ENCODE data around the gene WRAP53. TPM values are rescaled to one million over a fixed set of nuclear protein-coding genes. Genes with fewer than 3 reads are reported as not detected.

WRAP53 gene
- total and polyA plus RNA-seq, 2 donors from 2014 or later, result 6.5 to 10.8 TPM

DNA sequence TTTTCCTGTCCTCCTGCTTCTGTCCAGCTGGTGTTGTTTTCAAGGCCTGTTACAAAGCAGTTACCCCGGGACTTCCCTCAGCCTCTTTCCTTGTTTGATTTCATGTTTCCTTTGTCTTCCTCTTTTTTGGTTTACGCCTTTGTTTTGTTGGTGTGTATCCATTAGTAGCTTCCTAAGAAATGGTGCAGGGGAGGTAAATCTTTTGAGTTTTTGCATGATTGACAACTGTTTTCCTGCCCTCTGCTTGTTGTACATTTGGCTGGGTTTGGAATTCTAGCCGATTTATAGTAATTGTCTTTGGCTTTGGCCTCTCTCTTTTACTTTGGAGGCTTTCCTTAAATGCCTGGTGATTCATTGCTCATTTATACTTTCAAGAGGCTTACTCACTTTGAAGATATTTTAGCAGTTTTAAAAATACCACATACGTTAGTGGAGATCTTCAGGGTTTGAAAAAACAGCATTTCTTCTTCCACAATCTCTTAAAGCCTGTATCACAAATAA lies 62.1 kb downstream of the WRAP53 start:
- H3K9ac ChIP-seq (ENCODE audit: low read length in 3 of 3), result no peak overlapping the region
- no peaks in the 10 kb centered on the region for H3K27me3 ChIP-seq (ENCODE audit: control insufficient read depth, insufficient read depth, low read length)
- DNase-seq (no peak), FAIRE-seq (no peak)
- H3K36me3 ChIP-seq (ENCODE audit: control insufficient read depth in 2 of 3, insufficient read depth in 3 of 3, low read length in 3 of 3), result no peaks in the 10 kb centered on the region
- H3K4me1 ChIP-seq (ENCODE audit: control insufficient read depth in 2 of 3, insufficient read depth in 2 of 3, low read depth in 1 of 3, low read length in 3 of 3), result no peaks in the 10 kb centered on the region
- no peak overlapping the region for H3K27ac ChIP-seq (ENCODE audit: low read depth in 2 of 2, low read length in 2 of 2)
- no peak overlapping the region for H3K4me3 ChIP-seq (ENCODE audit: low read length in 3 of 3)
- no peaks in the 10 kb centered on the region for H3K9me3 ChIP-seq (ENCODE audit: control insufficient read depth in 2 of 3, insufficient read depth in 1 of 3, low read length in 3 of 3)
- TF ChIP-seq, protein P1, sequence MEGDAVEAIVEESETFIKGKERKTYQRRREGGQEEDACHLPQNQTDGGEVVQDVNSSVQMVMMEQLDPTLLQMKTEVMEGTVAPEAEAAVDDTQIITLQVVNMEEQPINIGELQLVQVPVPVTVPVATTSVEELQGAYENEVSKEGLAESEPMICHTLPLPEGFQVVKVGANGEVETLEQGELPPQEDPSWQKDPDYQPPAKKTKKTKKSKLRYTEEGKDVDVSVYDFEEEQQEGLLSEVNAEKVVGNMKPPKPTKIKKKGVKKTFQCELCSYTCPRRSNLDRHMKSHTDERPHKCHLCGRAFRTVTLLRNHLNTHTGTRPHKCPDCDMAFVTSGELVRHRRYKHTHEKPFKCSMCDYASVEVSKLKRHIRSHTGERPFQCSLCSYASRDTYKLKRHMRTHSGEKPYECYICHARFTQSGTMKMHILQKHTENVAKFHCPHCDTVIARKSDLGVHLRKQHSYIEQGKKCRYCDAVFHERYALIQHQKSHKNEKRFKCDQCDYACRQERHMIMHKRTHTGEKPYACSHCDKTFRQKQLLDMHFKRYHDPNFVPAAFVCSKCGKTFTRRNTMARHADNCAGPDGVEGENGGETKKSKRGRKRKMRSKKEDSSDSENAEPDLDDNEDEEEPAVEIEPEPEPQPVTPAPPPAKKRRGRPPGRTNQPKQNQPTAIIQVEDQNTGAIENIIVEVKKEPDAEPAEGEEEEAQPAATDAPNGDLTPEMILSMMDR (IDR thresholded peaks at IDR 0.05; ENCODE audit: borderline replicate concordance, extremely low read depth, insufficient read depth), result no peak
- intact Hi-C loops (cut with DNase I), result no loop called here

Other genes with a start within 250 kb of the WRAP53 start
- 1.4 TPM for gene FGF11, start 249.0 kb upstream of the WRAP53 start, total RNA-seq
- 7.7 TPM for gene FGF11, start 249.0 kb upstream of the WRAP53 start, polyA plus RNA-seq (ENCODE audit: insufficient read depth, low read depth, low replicate concordance)
- 11.9 TPM for gene CHRNB1, start 243.4 kb upstream of the WRAP53 start, total RNA-seq
- gene CHRNB1, start 243.4 kb upstream of the WRAP53 start, polyA plus RNA-seq (ENCODE audit: insufficient read depth, low read depth, low replicate concordance), result 19.3 TPM
- gene ZBTB4, start 208.8 kb upstream of the WRAP53 start, total RNA-seq, result 64.8 TPM
- gene ZBTB4, start 208.8 kb upstream of the WRAP53 start, polyA plus RNA-seq (ENCODE audit: insufficient read depth, low read depth, low replicate concordance), result 23.2 TPM
- not detected for gene SLC35G6, start 207.0 kb upstream of the WRAP53 start, total RNA-seq
- not detected for gene SLC35G6, start 207.0 kb upstream of the WRAP53 start, polyA plus RNA-seq (ENCODE audit: insufficient read depth, low read depth, low replicate concordance)
- 133 TPM for gene POLR2A, start 204.1 kb upstream of the WRAP53 start, total RNA-seq
- 18.6 TPM for gene POLR2A, start 204.1 kb upstream of the WRAP53 start, polyA plus RNA-seq (ENCODE audit: insufficient read depth, low read depth, low replicate concordance)
- gene TNFSF12, start 139.4 kb upstream of the WRAP53 start, total RNA-seq, result 48.0 TPM
- 61.8 TPM for gene TNFSF12, start 139.4 kb upstream of the WRAP53 start, polyA plus RNA-seq (ENCODE audit: insufficient read depth, low read depth, low replicate concordance)
- 99.2 TPM for gene TNFSF13, start 129.7 kb upstream of the WRAP53 start, total RNA-seq
- 68.6 TPM for gene TNFSF13, start 129.7 kb upstream of the WRAP53 start, polyA plus RNA-seq (ENCODE audit: insufficient read depth, low read depth, low replicate concordance)
- gene SENP3, start 126.6 kb upstream of the WRAP53 start, total RNA-seq, result 43.5 TPM
- 50.3 TPM for gene SENP3, start 126.6 kb upstream of the WRAP53 start, polyA plus RNA-seq (ENCODE audit: insufficient read depth, low read depth, low replicate concordance)
- 92.6 TPM for gene CD68, start 108.8 kb upstream of the WRAP53 start, total RNA-seq
- 38.3 TPM for gene CD68, start 108.8 kb upstream of the WRAP53 start, polyA plus RNA-seq (ENCODE audit: insufficient read depth, low read depth, low replicate concordance)
- gene MPDU1, start 104.6 kb upstream of the WRAP53 start, total RNA-seq, result 54.2 TPM
- 145 TPM for gene MPDU1, start 104.6 kb upstream of the WRAP53 start, polyA plus RNA-seq (ENCODE audit: insufficient read depth, low read depth, low replicate concordance)
- gene SOX15, start 98.4 kb upstream of the WRAP53 start, total RNA-seq, result 0.88 TPM
- gene SOX15, start 98.4 kb upstream of the WRAP53 start, polyA plus RNA-seq (ENCODE audit: insufficient read depth, low read depth, low replicate concordance), result 0.80 TPM
- gene FXR2, start 73.6 kb upstream of the WRAP53 start, total RNA-seq, result 29.3 TPM
- 59.2 TPM for gene FXR2, start 73.6 kb upstream of the WRAP53 start, polyA plus RNA-seq (ENCODE audit: insufficient read depth, low read depth, low replicate concordance)
- gene SAT2, start 60.7 kb upstream of the WRAP53 start, total RNA-seq, result 74.7 TPM
- 430 TPM for gene SAT2, start 60.7 kb upstream of the WRAP53 start, polyA plus RNA-seq (ENCODE audit: insufficient read depth, low read depth, low replicate concordance)
- 0.57 TPM for gene SHBG, start 58.3 kb upstream of the WRAP53 start, total RNA-seq
- gene SHBG, start 58.3 kb upstream of the WRAP53 start, polyA plus RNA-seq (ENCODE audit: insufficient read depth, low read depth, low replicate concordance), result 4.6 TPM
- gene ATP1B2, start 37.6 kb upstream of the WRAP53 start, total RNA-seq, result 7.6 TPM
- gene ATP1B2, start 37.6 kb upstream of the WRAP53 start, polyA plus RNA-seq (ENCODE audit: insufficient read depth, low read depth, low replicate concordance), result 12.8 TPM
- gene TP53, start 987 bp upstream of the WRAP53 start, total RNA-seq, result 66.9 TPM
- 14.8 TPM for gene TP53, start 987 bp upstream of the WRAP53 start, polyA plus RNA-seq (ENCODE audit: insufficient read depth, low read depth, low replicate concordance)
- 3.5 TPM for gene EFNB3, start 16.7 kb downstream of the WRAP53 start, total RNA-seq
- gene EFNB3, start 16.7 kb downstream of the WRAP53 start, polyA plus RNA-seq (ENCODE audit: insufficient read depth, low read depth, low replicate concordance), result 2.3 TPM
- 0.66 TPM for gene DNAH2, start 29.3 kb downstream of the WRAP53 start, total RNA-seq
- gene DNAH2, start 29.3 kb downstream of the WRAP53 start, polyA plus RNA-seq (ENCODE audit: insufficient read depth, low read depth, low replicate concordance), result 0.17 TPM
- gene KDM6B, start 145.7 kb downstream of the WRAP53 start, total RNA-seq, result 32.3 TPM
- gene KDM6B, start 145.7 kb downstream of the WRAP53 start, polyA plus RNA-seq (ENCODE audit: insufficient read depth, low read depth, low replicate concordance), result 3.9 TPM
- gene TMEM88, start 166.6 kb downstream of the WRAP53 start, total RNA-seq, result 17.6 TPM
- 59.8 TPM for gene TMEM88, start 166.6 kb downstream of the WRAP53 start, polyA plus RNA-seq (ENCODE audit: insufficient read depth, low read depth, low replicate concordance)
- gene NAA38, start 169.1 kb downstream of the WRAP53 start, total RNA-seq, result 69.6 TPM
- gene NAA38, start 169.1 kb downstream of the WRAP53 start, polyA plus RNA-seq (ENCODE audit: insufficient read depth, low read depth, low replicate concordance), result 246 TPM
- 20.4 TPM for gene CYB5D1, start 169.5 kb downstream of the WRAP53 start, total RNA-seq
- gene CYB5D1, start 169.5 kb downstream of the WRAP53 start, polyA plus RNA-seq (ENCODE audit: insufficient read depth, low read depth, low replicate concordance), result 14.3 TPM
- gene CHD3, start 200.3 kb downstream of the WRAP53 start, total RNA-seq, result 94.6 TPM
- gene CHD3, start 200.3 kb downstream of the WRAP53 start, polyA plus RNA-seq (ENCODE audit: insufficient read depth, low read depth, low replicate concordance), result 41.5 TPM
- 2.5 TPM for gene RNF227, start 227.8 kb downstream of the WRAP53 start, total RNA-seq
- 2.5 TPM for gene RNF227, start 227.8 kb downstream of the WRAP53 start, polyA plus RNA-seq (ENCODE audit: insufficient read depth, low read depth, low replicate concordance)
- gene KCNAB3, start 241.4 kb downstream of the WRAP53 start, total RNA-seq, result 3.9 TPM
- gene KCNAB3, start 241.4 kb downstream of the WRAP53 start, polyA plus RNA-seq (ENCODE audit: insufficient read depth, low read depth, low replicate concordance), result 0.71 TPM
- 149 TPM for gene TRAPPC1, start 243.5 kb downstream of the WRAP53 start, total RNA-seq
- 291 TPM for gene TRAPPC1, start 243.5 kb downstream of the WRAP53 start, polyA plus RNA-seq (ENCODE audit: insufficient read depth, low read depth, low replicate concordance)
- 27.5 TPM for gene CNTROB, start 243.7 kb downstream of the WRAP53 start, total RNA-seq
- 11.6 TPM for gene CNTROB, start 243.7 kb downstream of the WRAP53 start, polyA plus RNA-seq (ENCODE audit: insufficient read depth, low read depth, low replicate concordance)